Measurements from ENCODE around the gene CAMK2A.

The CAMK2A gene
- 0 to 0.18 (median 0.04) reads per million in 4 experiments for total RNA-seq

DNA sequence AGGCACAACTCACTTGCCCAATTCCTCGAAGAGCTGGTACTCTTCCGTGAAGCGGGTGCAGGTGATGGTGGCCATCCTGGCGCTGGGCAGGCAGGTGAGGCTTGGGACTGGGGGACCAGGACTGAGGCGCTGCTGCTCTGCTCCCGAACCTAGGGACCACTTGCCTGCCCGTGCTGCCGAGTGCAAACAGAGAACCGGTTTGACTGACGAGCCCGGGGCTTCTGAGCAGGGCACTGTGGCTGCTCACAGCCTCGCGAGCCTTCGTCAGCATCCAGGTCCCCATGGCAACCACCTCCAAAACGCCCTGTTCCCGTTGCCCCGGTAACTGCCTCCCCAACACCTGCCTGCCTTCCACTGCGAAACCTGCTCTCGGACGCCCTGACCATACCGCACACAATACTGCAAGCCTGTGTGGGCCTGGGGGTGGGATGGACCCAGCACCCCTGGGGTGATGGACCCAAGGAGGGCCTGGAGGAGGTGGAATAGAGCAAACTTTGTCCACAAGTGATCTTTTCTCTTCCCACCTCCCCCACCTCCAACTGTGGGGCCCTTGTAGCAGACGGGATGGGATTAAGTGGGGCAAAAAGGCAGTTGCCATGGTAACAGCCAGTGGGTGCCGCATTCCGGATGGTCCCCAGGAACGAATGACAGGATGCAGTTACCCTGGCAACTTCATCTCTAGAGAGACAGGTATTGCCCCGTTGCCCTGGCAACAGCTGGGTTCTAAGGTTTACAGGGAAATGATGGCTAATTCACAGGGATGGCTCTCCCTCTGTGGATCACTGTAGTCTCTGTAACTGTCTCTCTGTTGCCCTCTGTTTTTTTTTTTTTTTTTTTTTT is at the start of gene CAMK2A:
Gene CAMK2A, minus strand, starts transcription at position 223 of the 840 bp plus-strand sequence. Its CDS starts 148 bp downstream, at position 75.
- no peak for DNase-seq

- DNase-seq = no peak
These were observed 49.6 kb upstream of the CAMK2A start for GRCh38 chr5:150339165-150339564.

GRCh38 chr5:150338546-150338945 is 49.0 kb upstream of the CAMK2A start:
- no peak for DNase-seq

DNA sequence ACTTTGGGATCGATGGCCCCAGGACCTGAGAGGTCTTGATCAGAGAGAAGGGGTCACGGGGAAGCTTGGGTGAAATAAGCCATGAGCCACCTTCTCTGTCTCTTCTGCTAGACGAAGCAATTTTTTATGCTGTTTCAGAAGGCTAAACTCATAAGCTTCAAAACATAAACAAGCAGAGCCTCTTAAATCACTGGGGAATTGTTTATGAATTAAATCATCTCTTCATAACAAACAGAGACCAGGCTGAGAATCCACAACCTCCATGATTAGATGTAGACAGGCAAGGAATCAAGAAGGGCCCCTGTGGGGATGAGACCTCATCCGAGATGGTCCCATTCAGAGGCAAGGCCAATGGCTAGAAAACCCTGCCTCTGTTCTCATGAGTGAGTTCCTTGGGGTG is 46.2 kb upstream of the CAMK2A start:
- no peak for DNase-seq

- no peak for DNase-seq
These were observed 43.8 kb upstream of the CAMK2A start for GRCh38 chr5:150333400-150333799.

DNA sequence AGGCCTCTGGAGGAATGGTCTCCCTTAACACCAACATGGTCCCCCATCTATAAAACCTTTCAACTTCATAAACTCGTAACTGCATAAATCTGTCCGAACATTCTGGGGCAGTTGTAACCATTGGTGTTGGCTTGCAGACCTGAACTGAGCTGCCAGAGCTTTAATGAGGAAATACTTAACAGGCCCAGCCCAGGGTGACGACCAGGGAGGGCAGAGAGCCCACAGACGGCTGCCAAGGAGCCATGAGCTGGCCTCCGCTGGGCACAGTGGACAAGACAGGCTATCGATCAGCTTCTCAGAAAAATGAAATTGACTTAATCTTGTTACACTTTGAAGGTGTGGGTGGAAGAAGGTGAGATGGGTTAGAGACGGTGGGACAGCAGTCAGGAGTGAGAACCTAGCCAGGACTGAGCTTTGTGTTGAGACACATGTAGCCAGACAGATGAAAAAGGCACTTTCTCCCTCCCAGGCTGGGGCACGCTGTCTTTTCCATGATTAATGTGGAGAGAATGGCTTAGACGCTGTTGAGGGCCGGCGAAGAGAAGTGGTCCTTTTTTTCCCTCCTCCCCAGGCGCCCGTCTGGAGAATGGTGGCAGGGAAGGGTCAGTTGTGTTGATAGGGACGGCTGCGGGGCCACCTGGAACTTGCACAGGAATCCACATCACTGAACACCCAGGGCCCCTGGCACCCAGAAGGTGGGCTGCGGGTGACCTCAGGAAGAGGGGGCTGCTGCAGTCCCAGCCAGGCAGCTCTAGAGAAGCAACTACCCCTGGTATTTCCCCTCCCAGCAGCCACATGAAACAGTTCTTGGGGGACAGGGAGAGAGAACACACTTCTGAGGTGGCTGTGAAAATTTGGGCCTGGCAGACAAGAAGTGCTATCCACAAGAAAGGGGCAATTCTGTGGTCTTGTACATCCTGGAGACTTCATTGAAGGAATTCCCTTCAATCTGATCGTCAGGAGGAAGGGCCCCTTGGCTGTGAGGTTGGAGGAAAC is 40.6 kb upstream of the CAMK2A start:
- DNase-seq = no peak

DNA sequence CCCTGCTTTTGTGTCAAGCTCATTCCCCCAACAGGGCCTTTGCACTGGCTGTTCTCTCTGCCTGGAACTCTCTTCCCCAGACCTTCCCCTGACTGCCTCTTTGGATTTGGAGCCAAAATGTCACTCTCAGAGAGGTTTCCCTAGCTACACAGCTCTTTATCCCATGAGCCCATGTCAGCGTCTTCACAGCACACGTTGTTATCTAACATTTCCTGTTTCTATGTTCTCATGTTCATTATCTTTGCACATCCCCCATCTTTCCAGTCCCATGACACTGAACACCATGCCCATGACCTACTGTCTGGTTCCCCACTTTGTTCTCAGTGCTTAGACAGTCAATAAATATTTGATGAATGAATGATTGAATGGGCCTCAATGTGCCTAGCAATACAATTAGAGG is 39.5 kb upstream of the CAMK2A start:
- no peak for DNase-seq

- DNase-seq = no peak
These were observed 38.9 kb upstream of the CAMK2A start for GRCh38 chr5:150328515-150328914.

- DNase-seq = no peak
These were observed 37.6 kb upstream of the CAMK2A start for GRCh38 chr5:150327139-150327538.

DNA sequence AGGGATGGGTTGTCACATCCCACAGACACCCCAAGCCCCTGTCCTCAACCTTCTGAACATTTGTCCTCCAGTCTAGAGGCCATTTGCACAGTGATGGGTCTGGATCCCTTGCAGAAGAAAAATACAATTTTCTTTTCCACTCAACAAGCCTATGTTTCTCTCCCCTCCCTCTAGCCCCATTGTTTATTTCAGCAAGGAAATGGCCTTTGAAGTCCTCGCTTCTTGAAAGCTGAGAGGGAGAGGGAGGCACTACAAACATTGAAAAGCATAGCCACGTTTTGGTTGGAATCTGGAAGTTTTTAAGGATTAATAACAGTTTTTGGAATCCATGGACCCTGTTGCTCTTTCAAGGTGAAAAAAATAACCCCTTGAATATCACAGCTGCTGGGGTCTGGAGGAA is 37.1 kb upstream of the CAMK2A start:
- DNase-seq = no peak

DNA sequence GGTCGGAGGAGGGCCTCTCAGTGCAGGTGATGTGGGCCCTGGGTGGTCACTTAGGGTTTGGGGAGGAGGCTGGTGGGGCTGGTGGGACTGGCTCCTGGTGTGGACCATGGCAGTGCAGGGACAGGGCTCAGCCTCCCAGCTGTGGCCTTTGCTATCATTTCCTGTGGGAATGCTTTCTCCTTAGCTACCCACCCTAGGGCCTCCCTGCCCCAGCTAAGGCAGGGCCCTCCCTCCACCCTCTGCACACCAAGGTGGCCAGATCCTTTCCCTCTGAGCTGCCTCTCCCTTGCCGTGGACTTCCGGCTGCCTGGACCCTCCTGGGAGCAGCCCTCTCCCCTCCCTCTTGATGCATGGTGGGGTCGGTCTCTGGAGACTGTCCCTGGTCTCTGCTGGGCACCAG is 35.9 kb upstream of the CAMK2A start:
- DNase-seq = no peak

DNA sequence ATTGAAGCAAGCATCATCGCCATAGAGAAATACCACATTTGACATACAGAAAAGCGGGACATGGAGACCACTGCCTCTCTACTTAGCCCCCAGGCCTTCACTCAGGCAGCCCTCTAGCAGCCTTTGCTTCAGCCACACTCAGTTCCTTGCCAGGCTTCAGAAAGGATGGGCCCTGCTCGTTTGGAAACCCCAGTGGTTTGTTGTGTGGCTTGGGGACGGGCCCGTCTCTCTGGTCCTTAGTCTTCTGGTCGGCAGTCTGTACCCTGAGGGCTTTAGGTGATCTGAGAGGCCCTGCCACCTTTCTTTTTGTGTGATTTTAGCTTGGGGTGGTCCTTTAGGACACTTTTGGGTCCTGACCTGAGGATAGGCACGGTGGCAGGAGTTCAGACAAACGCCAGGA is 34.2 kb upstream of the CAMK2A start:
- no peak for DNase-seq

- no peak for DNase-seq
These were observed 33.5 kb upstream of the CAMK2A start for GRCh38 chr5:150323092-150323491.

GRCh38 chr5:150322202-150322601 is 32.6 kb upstream of the CAMK2A start:
- DNase-seq = no peak

DNA sequence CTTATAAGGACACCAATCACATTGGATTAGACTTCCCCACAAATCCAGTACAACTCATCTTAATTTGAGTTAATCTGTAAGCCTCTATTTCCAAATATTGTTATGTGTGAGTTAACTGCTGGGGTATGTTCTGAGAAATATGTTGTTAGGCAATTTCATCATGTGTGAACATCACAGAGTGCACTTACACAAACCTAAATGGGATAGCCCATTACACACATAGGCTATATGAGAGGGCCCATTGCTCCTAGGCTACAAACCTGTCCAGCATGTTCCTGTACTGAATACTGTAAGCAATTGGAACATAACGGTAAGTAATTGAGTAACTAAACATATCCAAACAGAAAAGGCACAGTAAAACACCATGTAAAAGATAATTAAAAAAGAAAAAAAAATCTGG is 32.2 kb upstream of the CAMK2A start:
- DNase-seq = no peak

DNA sequence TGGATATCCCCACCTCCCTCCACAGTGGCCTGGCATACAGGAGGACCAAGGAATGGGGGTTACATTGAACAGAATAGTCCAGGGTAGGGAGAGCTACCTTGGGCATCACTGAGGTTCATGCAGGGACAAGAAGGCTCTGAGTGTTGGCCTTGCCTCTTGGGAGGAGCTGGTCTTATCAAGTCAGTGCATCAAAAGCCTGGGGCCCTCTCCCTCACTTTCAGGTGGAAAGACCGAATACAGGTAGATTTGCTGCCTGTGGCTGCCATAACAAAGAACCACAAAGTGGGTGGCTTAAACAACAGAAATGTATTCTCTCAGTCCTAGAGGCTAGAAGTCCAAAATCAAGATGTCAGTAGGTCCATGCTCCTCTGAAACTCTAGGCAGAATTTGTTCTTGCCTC is 31.6 kb upstream of the CAMK2A start:
- DNase-seq = no peak

DNA sequence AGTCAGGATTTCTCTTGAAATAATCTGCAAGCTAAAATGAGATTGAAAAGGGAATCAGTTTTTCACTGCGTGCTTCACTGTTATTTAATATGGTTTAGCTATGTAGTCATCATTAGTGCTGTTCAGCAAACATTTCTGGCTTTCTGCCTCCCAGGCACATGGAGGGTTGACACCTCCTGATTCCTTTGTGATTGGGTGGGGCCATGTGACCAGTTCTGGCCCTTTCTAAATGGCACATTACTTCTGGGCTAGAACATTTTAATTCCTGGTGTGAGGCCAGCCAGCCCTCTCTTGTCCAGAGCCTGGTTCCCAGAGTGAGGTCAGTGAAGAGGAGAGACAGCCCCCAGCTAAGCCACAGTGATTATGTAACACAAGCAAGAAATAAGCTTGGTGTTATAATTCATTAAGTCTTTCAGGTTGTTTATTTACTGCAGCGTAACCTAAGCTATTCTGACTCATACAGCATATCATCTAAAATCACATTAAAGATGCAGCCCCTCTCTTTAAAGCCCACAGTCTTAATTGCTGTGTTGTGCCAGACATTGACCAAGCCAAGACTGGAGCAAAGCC is 30.6 kb upstream of the CAMK2A start:
- DNase-seq = no peak

DNA sequence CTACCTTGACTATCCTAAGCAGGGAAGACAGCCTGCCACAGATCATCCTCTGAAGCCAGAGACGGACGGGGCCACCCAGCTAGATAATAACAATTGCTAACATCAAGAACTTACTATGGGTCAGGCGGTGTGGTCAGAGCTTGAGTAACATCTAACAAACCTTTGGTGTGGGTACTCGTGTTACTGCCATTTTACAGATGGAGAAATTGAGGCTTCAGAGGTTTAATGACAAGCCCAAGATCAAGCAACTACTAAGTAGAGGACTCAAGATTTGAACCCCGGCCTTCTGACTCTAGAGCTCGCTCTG is 29.9 kb upstream of the CAMK2A start:
- no peak for DNase-seq

DNA sequence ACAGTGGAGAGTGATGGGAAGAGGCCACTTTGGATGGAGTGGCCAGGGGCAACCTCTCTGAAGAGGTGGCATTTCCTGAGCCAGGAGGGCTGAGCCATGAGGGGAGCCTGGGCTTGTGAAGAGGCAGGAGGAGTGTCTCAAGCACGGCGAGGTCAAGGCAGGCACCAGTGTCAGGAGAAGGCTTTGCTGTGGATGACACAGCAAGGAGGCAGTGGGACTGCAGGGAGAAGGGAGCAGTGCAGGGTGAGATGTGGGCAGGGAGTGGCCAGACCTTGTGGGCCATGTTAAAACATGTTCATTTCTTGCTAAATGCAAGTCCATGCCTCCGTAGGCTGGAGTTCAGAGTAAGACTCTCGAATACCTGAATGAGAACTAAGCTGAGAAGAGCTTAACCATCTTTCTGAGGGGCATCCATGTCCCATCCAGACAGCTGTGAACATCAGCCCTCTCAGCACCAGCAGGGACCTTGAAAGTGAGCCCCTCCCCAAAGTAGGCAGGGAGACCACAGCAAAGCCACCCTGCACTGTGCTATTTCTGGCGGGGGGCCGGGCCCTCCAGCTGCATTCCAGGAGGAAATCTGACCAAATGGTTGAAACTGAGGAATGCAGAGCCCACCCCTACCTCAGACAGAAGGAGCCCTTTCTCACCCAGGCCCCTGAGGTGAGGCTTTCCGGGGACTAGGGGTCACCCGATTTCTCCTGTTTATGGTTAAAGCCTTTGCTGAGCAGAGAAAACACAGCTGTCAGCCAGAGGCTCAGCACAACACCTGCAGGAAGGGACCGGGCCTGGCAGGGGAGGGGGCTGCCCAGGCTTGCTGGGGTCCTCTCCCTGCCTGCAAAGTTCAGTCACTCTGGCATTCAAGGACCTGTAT is 29.3 kb upstream of the CAMK2A start:
- no peak for DNase-seq

DNA sequence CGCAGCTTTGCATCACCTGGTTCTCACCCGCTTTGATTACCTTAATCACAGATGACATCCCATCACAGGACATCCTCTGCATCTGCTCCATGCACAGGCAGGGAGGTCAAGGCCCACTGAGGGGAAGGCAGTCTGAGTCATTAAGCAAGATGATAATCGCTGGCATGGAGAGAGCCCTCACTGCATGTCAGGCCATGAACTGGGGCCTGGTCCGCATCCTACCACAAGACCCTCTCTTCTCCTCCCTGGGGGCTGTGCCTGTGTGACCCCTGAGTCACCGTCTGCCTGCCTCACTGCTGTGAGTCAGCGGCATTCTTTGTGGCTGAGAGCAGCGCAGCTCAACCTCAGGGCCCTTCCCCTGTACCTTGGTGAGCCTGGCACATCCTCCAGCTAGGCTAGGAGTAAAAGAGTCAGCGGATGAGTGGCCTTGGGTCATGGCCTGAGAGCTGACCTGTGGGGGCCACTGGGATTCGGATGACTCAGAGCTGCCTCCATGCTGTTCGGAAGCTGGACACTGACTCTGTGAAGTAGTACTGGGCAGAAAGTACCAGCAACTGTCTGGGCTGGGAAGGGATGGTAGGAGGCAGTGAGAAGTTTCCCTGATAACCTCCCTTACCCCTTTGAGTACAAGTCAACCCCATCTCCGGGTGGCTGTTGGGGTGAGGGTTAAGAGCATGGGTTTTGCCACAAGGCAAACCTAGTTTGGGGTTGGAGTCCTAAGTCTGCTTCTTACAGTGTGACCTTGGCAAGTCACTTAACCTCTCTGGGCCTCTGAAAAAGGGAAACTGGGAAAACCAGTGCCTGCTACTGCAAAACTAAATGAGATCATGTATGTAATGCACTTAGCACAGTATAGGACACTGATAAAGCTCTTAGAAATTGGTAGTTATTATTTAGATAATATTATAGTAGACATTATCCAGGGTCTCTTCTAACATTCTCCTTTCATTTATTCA is 27.8 kb upstream of the CAMK2A start:
- no peak for DNase-seq

DNA sequence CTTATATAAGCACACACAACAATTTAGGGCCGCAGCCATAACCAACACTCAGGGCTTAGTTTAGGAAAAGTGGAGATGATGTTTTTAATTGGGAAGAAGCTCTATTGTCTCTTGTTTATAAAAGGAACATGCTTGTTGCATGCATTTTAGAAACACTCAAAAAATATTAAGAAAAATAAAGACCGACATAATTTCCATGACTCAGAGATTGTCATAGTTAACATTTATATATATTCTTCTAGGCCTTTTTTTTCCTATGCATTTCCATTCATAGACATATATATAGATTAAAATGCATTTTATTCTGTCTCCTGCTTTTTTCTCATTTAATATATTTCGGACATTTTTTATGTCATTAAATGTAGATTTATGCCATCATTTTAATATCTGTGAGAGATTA is 26.7 kb upstream of the CAMK2A start:
- no peak for DNase-seq

Measured in effector CD8-positive, alpha-beta T cell (primary cell).